Measurements from ENCODE around the gene CDC26.
"Not testable (repeated sequence)": the region's sequence is repeated elsewhere in the genome, so short reads cannot be mapped to it uniquely, and the experiment has no call there.

GRCh38 chr9:113296247-113296646 is 20.9 kb upstream of the CDC26 start:
- TF ChIP-seq CTCF, POLR2A (IDR thresholded peaks at IDR 0.05): not testable (repeated sequence)

Data from tibial nerve (tissue), 3 donors.